Activated naive CD4-positive, alpha-beta T cell treated with anti-CD3 and anti-CD28 coated beads for 36 hours (primary cell): Measurements from ENCODE around the gene CES1. TPM values are rescaled to one million over a fixed set of nuclear protein-coding genes. Genes with fewer than 3 reads are reported as not detected.
"Not testable (repeated sequence)": the region's sequence is repeated elsewhere in the genome, so short reads cannot be mapped to it uniquely, and the experiment has no call there.

ENCODE experiments used
- CTCF ChIA-PET: fragments of 350-600 bp; sonication (Branson Sonifier 250); formaldehyde crosslinking; loops from one replicate; lab custom pipeline; 2021; ENCODE audit warnings: antibody characterized with exemption; lab: Charles Lee
- DNase-seq: peaks from one replicate; pipeline ENCODE4 v3.0.0-alpha.2; 2020
- H3K27ac Mint-ChIP-seq: one replicate; pipeline ENCODE4 v1.8.0; 2021; ENCODE audit warnings: mild to moderate bottlenecking, mixed read lengths
- H3K27me3 Mint-ChIP-seq: one replicate; pipeline ENCODE4 v1.8.0; 2021; ENCODE audit warnings: low read depth, mixed read lengths
- H3K36me3 Mint-ChIP-seq: one replicate; pipeline ENCODE4 v1.8.0; 2021; ENCODE audit warnings: low read depth, mixed read lengths
- H3K4me1 Mint-ChIP-seq: one replicate; pipeline ENCODE4 v1.8.0; 2021; ENCODE audit warnings: low read depth, mixed read lengths
- H3K4me3 Mint-ChIP-seq: one replicate; pipeline ENCODE4 v1.8.0; 2021; ENCODE audit warnings: mild to moderate bottlenecking, moderate library complexity, mixed read lengths
- H3K9me3 Mint-ChIP-seq: one replicate; pipeline ENCODE4 v1.8.0; 2021; ENCODE audit warnings: mixed read lengths
- intact Hi-C: fragments of 100-400 bp; cut with micrococcal nuclease; formaldehyde crosslinking; loops from one replicate; pipeline ENCODE4 v1.15.1; 2023
- total RNA-seq, 2 experiments: library from RNA; stranded (reverse); gene quantifications; one replicate each; pipeline ENCODE4 v1.2.3, GENCODE V29; 2021

Gene CES1
- total RNA-seq, 2 experiments from 2014 or later, result not detected

- intact Hi-C loops, result loop anchor here (2.0 kb wide), 1 partner anchor 64 kb away; no protein-coding TSS in a partner anchor
- Mint-ChIP-seq H3K27me3 (peaks cover 10% of the 10 kb centered on the region), H3K4me3 (no peak overlapping the region), H3K36me3 (no peaks in the 10 kb centered on the region), H3K4me1 (no peaks in the 10 kb centered on the region), H3K27ac (no peak overlapping the region), H3K9me3 (no peaks in the 10 kb centered on the region)
- CTCF ChIA-PET, result no interaction called here
- no peak for DNase-seq
Observed at GRCh38 chr16:55828680-55829079, 4.2 kb downstream of the CES1 start.

DNA sequence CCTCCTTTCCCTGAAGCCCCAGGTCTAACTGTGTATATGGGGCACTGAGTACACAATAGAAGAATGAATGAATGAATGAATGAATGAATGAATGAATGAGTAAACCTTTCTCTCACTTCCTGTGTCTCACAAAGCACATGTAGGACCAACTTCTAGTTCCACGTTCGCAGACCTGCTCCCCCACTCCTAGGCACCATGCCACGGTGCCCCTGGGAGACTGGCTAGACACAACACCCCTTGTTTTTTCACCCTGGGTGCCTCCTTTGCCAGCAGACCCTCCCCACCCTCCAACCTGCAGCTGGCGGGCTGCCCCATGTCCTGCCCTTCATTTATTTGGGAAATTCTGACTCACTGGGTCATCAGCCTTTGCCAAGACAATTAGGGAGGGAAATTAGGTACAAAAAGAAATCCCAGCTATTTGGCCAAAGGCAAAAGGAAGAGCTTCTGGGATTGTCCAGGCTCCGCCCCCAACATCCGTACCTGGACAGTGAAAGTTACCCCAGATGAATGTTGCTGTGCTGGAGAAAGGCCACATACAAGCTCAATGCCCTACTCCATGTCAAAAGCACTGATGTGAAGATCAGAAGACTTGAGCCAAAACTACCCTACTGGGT lies 7.7 kb downstream of the CES1 start:
- no peaks in the 10 kb centered on the region for H3K36me3 Mint-ChIP-seq
- peaks cover 8% of the 10 kb centered on the region for H3K27me3 Mint-ChIP-seq
- intact Hi-C loops, result no loop called here
- no peak overlapping the region for H3K27ac Mint-ChIP-seq
- no peaks in the 10 kb centered on the region for H3K9me3 Mint-ChIP-seq
- H3K4me1 Mint-ChIP-seq, result no peaks in the 10 kb centered on the region
- CTCF ChIA-PET, result no interaction called here
- DNase-seq, result no peak
- no peak overlapping the region for H3K4me3 Mint-ChIP-seq

DNA sequence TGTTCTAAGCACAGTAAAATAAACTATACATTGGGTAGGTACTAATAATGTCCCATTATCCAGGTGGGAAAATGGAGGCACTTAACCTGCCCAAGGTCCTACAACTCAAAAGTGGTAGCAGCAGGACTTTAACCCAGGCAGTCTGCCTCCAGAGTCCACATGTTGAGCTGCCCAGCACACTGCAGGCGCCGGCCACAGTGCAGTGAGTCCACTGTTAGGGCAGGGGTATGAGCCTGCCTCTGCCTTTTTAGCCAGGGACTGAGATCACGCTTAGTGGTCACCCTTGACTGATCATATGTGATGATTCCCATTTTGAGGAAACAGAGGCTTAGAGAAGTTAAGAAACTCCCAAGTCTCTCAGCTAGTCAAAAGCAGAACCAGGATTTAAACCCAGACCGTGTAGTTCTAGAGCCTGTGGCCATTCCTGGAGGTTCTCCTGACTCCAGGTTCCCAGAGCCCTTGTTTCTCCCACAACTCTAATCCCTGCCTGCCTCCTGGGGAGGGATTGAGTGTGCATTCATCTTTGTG lies 8.4 kb downstream of the CES1 start:
- peaks cover 8% of the 10 kb centered on the region for H3K27me3 Mint-ChIP-seq
- CTCF ChIA-PET, result no interaction called here

DNA sequence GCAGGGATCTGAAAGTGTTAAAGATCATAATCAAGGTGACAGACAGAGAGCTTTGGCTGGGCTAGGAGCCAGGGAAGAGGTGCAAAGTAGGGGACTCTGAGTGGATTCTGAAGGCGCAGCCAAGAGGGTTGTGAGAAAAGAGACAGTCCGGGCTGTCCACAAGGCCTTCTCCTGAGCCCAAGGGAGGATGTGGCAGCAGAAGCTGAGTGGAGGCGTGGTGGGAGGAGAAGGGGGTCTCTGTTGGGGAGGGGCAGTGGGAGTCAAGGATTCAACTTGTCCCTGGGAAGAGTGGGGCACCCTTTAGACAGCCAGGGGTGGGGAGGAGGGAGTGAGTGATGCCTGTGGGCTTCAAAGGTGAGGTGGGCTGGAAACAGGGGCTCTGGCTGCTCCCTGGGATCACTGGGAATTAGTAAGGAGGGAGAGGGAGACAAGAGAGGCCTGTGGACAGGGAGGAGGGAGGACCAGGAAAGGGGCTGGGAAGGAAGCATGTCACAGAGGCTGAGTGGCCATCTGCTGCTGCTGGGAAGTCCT lies 10.6 kb downstream of the CES1 start:
- peaks cover 13% of the 10 kb centered on the region for H3K27me3 Mint-ChIP-seq
- H3K4me3 Mint-ChIP-seq, result no peak overlapping the region
- no peak for DNase-seq
- no peaks in the 10 kb centered on the region for H3K36me3 Mint-ChIP-seq
- no peaks in the 10 kb centered on the region for H3K4me1 Mint-ChIP-seq
- intact Hi-C loops, result no loop called here
- no peak overlapping the region for H3K27ac Mint-ChIP-seq
- CTCF ChIA-PET, result interaction anchor here (0.6 kb wide), 1 partner anchor 1571 kb away, joined by 3 read pairs; no protein-coding TSS in a partner anchor
- H3K9me3 Mint-ChIP-seq, result no peaks in the 10 kb centered on the region

More for the DNA sequence above, 8.4 kb downstream of the CES1 start:
- DNase-seq, result no peak
- Mint-ChIP-seq H3K4me1 (no peaks in the 10 kb centered on the region), H3K9me3 (no peaks in the 10 kb centered on the region), H3K27ac (no peak overlapping the region), H3K4me3 (no peak overlapping the region), H3K36me3 (no peaks in the 10 kb centered on the region)
- intact Hi-C loops, result no loop called here

DNA sequence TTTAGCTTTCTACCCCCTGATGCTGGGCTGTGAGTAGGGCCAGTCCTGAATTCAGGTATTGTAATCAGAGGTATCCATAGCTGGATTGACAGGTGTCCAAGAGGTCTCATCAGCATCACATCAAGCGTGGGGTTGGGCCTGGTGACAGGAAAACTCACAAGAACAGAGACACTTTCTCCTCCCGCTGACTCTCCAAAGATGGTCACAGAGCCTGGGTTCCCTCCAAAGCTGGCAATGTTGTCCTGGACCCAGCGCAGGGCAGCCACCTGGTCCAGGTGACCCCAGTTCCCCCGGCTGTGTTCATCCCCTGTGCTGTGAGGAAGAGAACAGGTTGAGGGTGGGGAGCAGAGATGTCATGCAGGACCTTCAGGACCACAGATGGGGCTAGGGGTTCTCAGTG lies 11.7 kb downstream of the CES1 start:
- no peaks in the 10 kb centered on the region for H3K36me3 Mint-ChIP-seq
- intact Hi-C loops, result no loop called here

GRCh38 chr16:55820615-55821014 lies 12.3 kb downstream of the CES1 start:
- H3K9me3 Mint-ChIP-seq, result no peaks in the 10 kb centered on the region
- CTCF ChIA-PET, result no interaction called here

More for the DNA sequence above, 11.7 kb downstream of the CES1 start:
- Mint-ChIP-seq H3K4me1 (no peaks in the 10 kb centered on the region), H3K27me3 (peaks cover 15% of the 10 kb centered on the region), H3K9me3 (no peaks in the 10 kb centered on the region), H3K4me3 (no peak overlapping the region), H3K27ac (no peak overlapping the region)
- CTCF ChIA-PET, result no interaction called here
- DNase-seq, result no peak

DNA sequence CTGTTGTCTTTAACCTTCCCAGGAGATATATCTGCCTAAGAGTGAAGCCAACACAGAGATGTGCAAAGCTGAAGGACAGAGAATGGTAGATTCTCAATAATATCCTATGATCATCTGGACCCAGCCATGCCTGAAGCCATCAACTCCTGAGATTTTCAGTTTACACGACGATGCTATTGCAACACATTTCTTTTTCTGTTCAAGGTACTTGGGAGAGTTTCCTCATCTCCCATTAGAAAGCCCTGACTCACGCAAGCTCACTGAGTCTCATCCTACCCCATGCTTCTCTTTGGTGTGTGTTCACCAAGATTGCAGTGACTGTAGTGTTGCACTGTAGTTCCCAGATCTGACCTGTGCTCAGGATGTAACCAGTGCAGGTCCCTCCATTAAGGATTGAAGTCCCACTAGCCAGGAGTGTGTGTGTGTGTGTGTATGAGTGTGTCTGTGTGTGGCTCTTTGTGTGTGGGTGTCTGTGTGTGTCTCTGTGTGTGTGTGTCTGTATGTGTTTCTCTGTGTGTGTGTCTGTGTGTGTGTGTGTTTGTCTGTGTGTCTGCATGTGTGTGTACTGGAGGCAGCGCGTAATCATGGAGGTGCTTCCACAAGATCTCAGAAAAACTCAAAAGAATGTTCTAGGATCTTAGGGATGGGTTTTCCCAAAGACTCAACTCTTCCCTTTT lies 15.5 kb downstream of the CES1 start:
- Mint-ChIP-seq H3K27ac (no peak overlapping the region), H3K9me3 (no peaks in the 10 kb centered on the region), H3K36me3 (no peaks in the 10 kb centered on the region), H3K4me1 (no peaks in the 10 kb centered on the region), H3K27me3 (peaks cover 12% of the 10 kb centered on the region), H3K4me3 (no peak overlapping the region)
- intact Hi-C loops, result no loop called here
- CTCF ChIA-PET, result interaction anchor here (0.7 kb wide), 1 partner anchor 131 kb away, joined by 3 read pairs; no protein-coding TSS in a partner anchor
- DNase-seq, result no peak

More at GRCh38 chr16:55820615-55821014, 12.3 kb downstream of the CES1 start:
- no peak overlapping the region for H3K4me3 Mint-ChIP-seq
- intact Hi-C loops, result no loop called here
- H3K4me1 Mint-ChIP-seq, result no peaks in the 10 kb centered on the region
- peaks cover 14% of the 10 kb centered on the region for H3K27me3 Mint-ChIP-seq
- H3K36me3 Mint-ChIP-seq, result no peaks in the 10 kb centered on the region
- DNase-seq, result no peak
- no peak overlapping the region for H3K27ac Mint-ChIP-seq

DNA sequence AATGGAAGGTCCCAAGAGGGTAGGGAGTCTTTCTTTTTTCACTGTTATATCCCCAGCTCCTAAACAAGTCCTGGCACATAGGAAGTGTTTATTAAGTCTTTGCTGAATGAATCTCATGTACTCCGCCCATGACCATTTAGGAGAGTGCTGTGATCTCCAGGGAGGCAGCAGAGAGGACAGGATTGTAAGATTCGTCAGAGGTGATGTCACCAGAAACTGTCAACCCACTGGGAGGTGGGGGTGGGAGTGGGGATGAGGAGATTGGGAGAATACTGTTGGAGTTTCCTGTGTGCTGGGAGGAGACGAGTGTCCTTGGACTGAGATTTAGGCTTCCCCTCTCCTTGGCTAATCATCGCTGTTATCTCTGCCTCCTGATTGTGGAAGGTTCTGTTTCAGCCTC lies 16.7 kb downstream of the CES1 start:
- H3K27me3 Mint-ChIP-seq, DNase-seq, H3K4me1 Mint-ChIP-seq, H3K36me3 Mint-ChIP-seq, H3K4me3 Mint-ChIP-seq, intact Hi-C loops, H3K9me3 Mint-ChIP-seq, CTCF ChIA-PET, H3K27ac Mint-ChIP-seq: not testable (repeated sequence)

DNA sequence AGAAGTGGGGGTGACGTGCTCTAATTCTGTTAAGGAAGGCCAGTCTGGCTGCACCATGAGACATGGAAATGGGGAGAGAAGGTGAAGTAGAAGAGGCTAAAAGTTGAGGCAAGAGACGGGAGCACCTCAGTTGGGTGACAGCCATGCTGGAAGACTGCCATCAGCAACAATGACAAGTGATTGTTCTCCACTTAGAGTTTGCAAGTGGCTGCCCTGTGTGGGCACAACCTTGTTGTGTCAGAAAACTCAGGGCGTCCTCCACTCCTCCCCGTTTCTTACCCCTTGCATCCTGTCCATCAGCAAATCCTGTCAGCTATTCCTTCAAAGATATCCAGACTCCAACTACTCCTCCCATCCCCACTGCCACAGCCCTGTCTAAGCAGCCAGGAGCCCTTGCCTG lies 17.6 kb downstream of the CES1 start:
- Mint-ChIP-seq H3K27ac (no peak overlapping the region), H3K36me3 (no peaks in the 10 kb centered on the region), H3K4me1 (no peaks in the 10 kb centered on the region), H3K4me3 (no peak overlapping the region), H3K9me3 (no peaks in the 10 kb centered on the region), H3K27me3 (peaks cover 7% of the 10 kb centered on the region)
- DNase-seq, result no peak
- intact Hi-C loops, result no loop called here
- CTCF ChIA-PET, result no interaction called here

- intact Hi-C loops, CTCF ChIA-PET, H3K27ac Mint-ChIP-seq, H3K4me1 Mint-ChIP-seq, H3K4me3 Mint-ChIP-seq, H3K27me3 Mint-ChIP-seq, DNase-seq, H3K9me3 Mint-ChIP-seq, H3K36me3 Mint-ChIP-seq: not testable (repeated sequence)
Observed at GRCh38 chr16:55814174-55814573, 18.7 kb downstream of the CES1 start.

DNA sequence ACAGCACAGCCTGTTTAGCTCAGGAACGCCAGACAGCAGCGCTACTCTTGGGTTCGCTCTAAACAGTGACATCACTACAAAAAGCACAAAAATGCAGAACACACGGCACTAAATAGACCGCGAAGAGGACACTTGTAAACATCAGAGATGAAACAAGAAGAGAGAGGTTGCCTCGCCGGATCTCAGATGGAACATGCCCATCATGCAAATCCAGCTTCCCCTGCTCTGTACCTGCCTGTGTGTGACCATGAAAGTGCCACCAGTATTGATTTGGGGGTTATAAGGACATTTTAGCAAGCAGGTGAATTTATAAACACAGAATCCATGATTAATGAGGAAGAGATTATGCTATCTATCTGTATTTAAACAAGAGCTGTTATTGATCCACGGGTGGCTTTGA lies 19.2 kb downstream of the CES1 start:
- CTCF ChIA-PET, H3K27me3 Mint-ChIP-seq, H3K4me1 Mint-ChIP-seq, H3K9me3 Mint-ChIP-seq, intact Hi-C loops, DNase-seq, H3K4me3 Mint-ChIP-seq, H3K27ac Mint-ChIP-seq, H3K36me3 Mint-ChIP-seq: not testable (repeated sequence)

- no peaks in the 10 kb centered on the region for H3K4me1 Mint-ChIP-seq
- no peak overlapping the region for H3K4me3 Mint-ChIP-seq
- H3K27me3 Mint-ChIP-seq, result peaks cover 5% of the 10 kb centered on the region
- DNase-seq, result no peak
- intact Hi-C loops, result no loop called here
- H3K36me3 Mint-ChIP-seq, result no peaks in the 10 kb centered on the region
- CTCF ChIA-PET, result no interaction called here
- H3K9me3 Mint-ChIP-seq, result no peaks in the 10 kb centered on the region
- H3K27ac Mint-ChIP-seq, result no peak overlapping the region
Observed at GRCh38 chr16:55812951-55813350, 19.9 kb downstream of the CES1 start.

- DNase-seq, result no peak
- no peak overlapping the region for H3K27ac Mint-ChIP-seq
- H3K36me3 Mint-ChIP-seq, result no peaks in the 10 kb centered on the region
- CTCF ChIA-PET, result no interaction called here
- no peaks in the 10 kb centered on the region for H3K4me1 Mint-ChIP-seq
- intact Hi-C loops, result no loop called here
- no peaks in the 10 kb centered on the region for H3K27me3 Mint-ChIP-seq
- no peaks in the 10 kb centered on the region for H3K9me3 Mint-ChIP-seq
- no peak overlapping the region for H3K4me3 Mint-ChIP-seq
Observed at GRCh38 chr16:55811811-55812210, 21.1 kb downstream of the CES1 start.
